H9 (cell line): ENCODE measurements around the gene CHAF1B. TPM values are rescaled to one million over a fixed set of nuclear protein-coding genes. Genes with fewer than 3 reads are reported as not detected.

ENCODE experiments used
- DNase-seq: peaks from one replicate; pipeline ENCODE4 v3.0.0-alpha.2; 2017
- H2AFZ ChIP-seq: one replicate; pipeline ENCODE4 v1.6.1; 2013; ENCODE audit warnings: mild to moderate bottlenecking, low read length, control low read depth, moderate library complexity
- H2AK5ac ChIP-seq: 2 replicates; pipeline ENCODE4 v1.6.1; 2013; ENCODE audit warnings: low read length, control low read depth, mixed read lengths; ENCODE audit not compliant: insufficient read length
- H2BK120ac ChIP-seq: one replicate; pipeline ENCODE4 v1.6.1; 2013; ENCODE audit warnings: low read depth, mild to moderate bottlenecking, low read length, control low read depth, inconsistent platforms; ENCODE audit not compliant: poor library complexity, severe bottlenecking
- H2BK12ac ChIP-seq: 2 replicates; pipeline ENCODE4 v1.6.1; 2013; ENCODE audit warnings: low read length, control low read depth, mixed read lengths, low read depth; ENCODE audit not compliant: insufficient read length
- H2BK15ac ChIP-seq: 2 replicates; pipeline ENCODE4 v1.6.1; 2013; ENCODE audit warnings: low read depth, low read length, control low read depth
- H2BK20ac ChIP-seq: one replicate; pipeline ENCODE4 v1.6.1; 2013; ENCODE audit warnings: low read depth, mild to moderate bottlenecking, low read length, control low read depth, inconsistent platforms; ENCODE audit not compliant: poor library complexity, severe bottlenecking
- H2BK5ac ChIP-seq: 2 replicates; pipeline ENCODE4 v1.6.1; 2013; ENCODE audit warnings: low read length, control low read depth, mixed read lengths; ENCODE audit not compliant: insufficient read length
- H3K14ac ChIP-seq: 2 replicates; pipeline ENCODE4 v1.6.1; 2013; ENCODE audit warnings: low read length, control low read depth; ENCODE audit not compliant: insufficient read depth
- H3K18ac ChIP-seq: 2 replicates; pipeline ENCODE4 v1.6.1; 2013; ENCODE audit warnings: low read depth, mild to moderate bottlenecking, mixed read lengths, low read length, control low read depth; ENCODE audit not compliant: insufficient read length
- H3K23ac ChIP-seq: 2 replicates; pipeline ENCODE4 v1.6.1; 2013; ENCODE audit warnings: low read length, control low read depth, mixed read lengths, low read depth; ENCODE audit not compliant: insufficient read length
- H3K23me2 ChIP-seq: 2 replicates; pipeline ENCODE4 v1.6.1; 2013; ENCODE audit warnings: low read depth, mild to moderate bottlenecking, mixed read lengths, low read length, control low read depth; ENCODE audit not compliant: insufficient read length, poor library complexity, severe bottlenecking
- H3K27ac ChIP-seq: 2 replicates; pipeline ENCODE4 v1.5.1; 2013; ENCODE audit warnings: low read length, control low read depth, mixed read lengths, low read depth; ENCODE audit not compliant: insufficient read length
- H3K27me3 ChIP-seq: 2 replicates; pipeline ENCODE4 v1.6.1; 2013; ENCODE audit warnings: low read length, control low read depth, inconsistent platforms; ENCODE audit not compliant: insufficient read depth
- H3K4ac ChIP-seq: 2 replicates; pipeline ENCODE4 v1.6.1; 2013; ENCODE audit warnings: low read depth, mild to moderate bottlenecking, control low read depth, inconsistent platforms, low read length, moderate library complexity
- H3K4me1 ChIP-seq: 2 replicates; pipeline ENCODE4 v1.6.1; 2013; ENCODE audit warnings: low read length, control low read depth, inconsistent platforms; ENCODE audit not compliant: insufficient read depth
- H3K4me2 ChIP-seq: 2 replicates; pipeline ENCODE4 v1.6.1; 2013; ENCODE audit warnings: low read length, control low read depth, mixed read lengths; ENCODE audit not compliant: insufficient read length, insufficient read depth
- H3K56ac ChIP-seq: 2 replicates; pipeline ENCODE4 v1.6.1; 2013; ENCODE audit warnings: low read depth, mild to moderate bottlenecking, mixed read lengths, low read length, control low read depth; ENCODE audit not compliant: insufficient read length
- H3K79me1 ChIP-seq: 2 replicates; pipeline ENCODE4 v1.6.1; 2013; ENCODE audit warnings: low read depth, mild to moderate bottlenecking, moderate library complexity, low read length, control low read depth, inconsistent platforms; ENCODE audit not compliant: insufficient read depth, poor library complexity, severe bottlenecking
- H3K79me2 ChIP-seq: 2 replicates; pipeline ENCODE4 v1.6.1; 2013; ENCODE audit warnings: low read length, control low read depth, inconsistent platforms; ENCODE audit not compliant: insufficient read depth
- H3K9ac ChIP-seq: 2 replicates; pipeline ENCODE4 v1.6.1; 2013; ENCODE audit warnings: low read length, control low read depth, mixed read lengths; ENCODE audit not compliant: insufficient read length; ENCODE audit errors: extremely low read depth
- H3K9me3 ChIP-seq: one replicate; pipeline ENCODE4 v1.6.1; 2013; ENCODE audit warnings: low read depth, low read length, inconsistent platforms; ENCODE audit not compliant: control insufficient read depth
- H3T11ph ChIP-seq: one replicate; pipeline ENCODE4 v1.6.1; 2013; ENCODE audit warnings: mild to moderate bottlenecking, low read length, control low read depth, inconsistent platforms
- H4K20me1 ChIP-seq: one replicate; pipeline ENCODE4 v1.6.1; 2013; ENCODE audit not compliant: control insufficient read depth, insufficient read length, insufficient read depth
- H4K5ac ChIP-seq: 2 replicates; pipeline ENCODE4 v1.6.1; 2013; ENCODE audit warnings: low read depth, mild to moderate bottlenecking, mixed read lengths, low read length, control low read depth; ENCODE audit not compliant: insufficient read length
- H4K8ac ChIP-seq: replicated peaks from 2 replicates; pipeline ENCODE4 v1.6.1; 2013; ENCODE audit warnings: low read length, control low read depth, mixed read lengths, low read depth; ENCODE audit not compliant: insufficient read length
- H4K91ac ChIP-seq: 2 replicates; pipeline ENCODE4 v1.6.1; 2013; ENCODE audit warnings: low read depth, mild to moderate bottlenecking, moderate library complexity, mixed read lengths, low read length, control low read depth; ENCODE audit not compliant: insufficient read length
- H3K27ac Mint-ChIP-seq, 3 experiments: 2 replicates in 2 of 3; 3 replicates in 1 of 3; pipeline ENCODE4 v1.8.0; 2020 to 2021; ENCODE audit warnings: mixed read lengths in 3 of 3, mild to moderate bottlenecking in 1 of 3, moderate library complexity in 1 of 3
- H3K27me3 Mint-ChIP-seq: 2 replicates; pipeline ENCODE4 v1.8.0; 2021; ENCODE audit warnings: low read depth, mild to moderate bottlenecking, moderate library complexity, mixed read lengths
- H3K36me3 Mint-ChIP-seq, 3 experiments: 2 replicates in 2 of 3; 3 replicates in 1 of 3; pipeline ENCODE4 v1.8.0; 2020 to 2021; ENCODE audit warnings: low read depth in 3 of 3, mixed read lengths in 3 of 3; ENCODE audit not compliant: insufficient read depth in 1 of 3
- H3K4me1 Mint-ChIP-seq, 2 experiments: 2 replicates each; pipeline ENCODE4 v1.8.0; 2020; ENCODE audit warnings: mixed read lengths in 2 of 2
- H3K4me3 Mint-ChIP-seq, 2 experiments: 2 replicates in 1 of 2; 3 replicates in 1 of 2; pipeline ENCODE4 v1.8.0; 2020 to 2021; ENCODE audit warnings: mild to moderate bottlenecking in 2 of 2, mixed read lengths in 2 of 2, moderate library complexity in 1 of 2
- H3K9me3 Mint-ChIP-seq, 2 experiments: 2 replicates in 1 of 2; 3 replicates in 1 of 2; pipeline ENCODE4 v1.8.0; 2020; ENCODE audit warnings: mild to moderate bottlenecking in 2 of 2, mixed read lengths in 2 of 2, moderate library complexity in 1 of 2
- WGBS: extraction: QIAGEN DNeasy Blood & Tissue Kit; methylation state at CpG from one replicate; pipeline ENCODE4 v1.1.7; 2013; ENCODE audit warnings: missing lambda C conversion rate, low lambda C conversion rate, mixed read lengths; ENCODE audit not compliant: insufficient read length; ENCODE audit errors: extremely low coverage; 5-methylcytosine and 5-hydroxymethylcytosine counted together
- total RNA-seq: library from RNA; stranded (reverse); gene quantifications from 2 replicates; pipeline ENCODE4 v1.2.1, GENCODE V29; 2021
- TF ChIP-seq, protein P1 (sequence below): fragments of 200-600 bp; sonication (generic); conservative IDR thresholded peaks from 3 replicates; pipeline ENCODE4 v1.8.0; 2021; ENCODE audit warnings: antibody characterized with exemption, mild to moderate bottlenecking

CHAF1B gene
- total RNA-seq, 1 experiment from 2014 or later = 19.3 TPM

DNA sequence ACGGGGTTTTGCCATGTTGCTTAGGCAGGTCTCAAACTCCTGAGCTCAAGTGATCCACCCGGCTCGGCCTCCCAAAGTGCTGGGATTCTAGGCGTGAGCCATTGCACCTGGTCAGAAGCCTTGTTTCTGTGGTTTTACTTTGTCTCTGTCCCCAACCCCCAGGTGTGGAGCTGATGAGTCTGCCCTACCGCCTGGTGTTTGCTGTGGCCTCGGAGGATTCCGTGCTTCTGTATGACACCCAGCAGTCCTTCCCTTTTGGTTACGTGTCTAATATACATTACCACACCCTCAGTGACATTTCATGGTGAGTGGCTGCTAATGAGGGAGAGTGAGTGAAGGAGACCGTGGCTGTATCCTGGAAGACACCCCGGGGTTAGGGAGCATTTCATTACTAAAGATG lies 26.1 kb downstream of the CHAF1B start:
- Mint-ChIP-seq H3K4me3 (no peak overlapping the region), H3K27me3 (no peaks in the 10 kb centered on the region), H3K9me3 (no peaks in the 10 kb centered on the region), H3K4me1 (peaks cover 11 to 16% of the 10 kb centered on the region in 2 experiments), H3K27ac (no peak overlapping the region), H3K36me3 (peaks cover 26 to 74% (median 73%) of the 10 kb centered on the region in 3 experiments)
- Histone ChIP-seq H3K14ac (no peak overlapping the region), H3K79me2 (no peaks in the 10 kb centered on the region), H4K5ac (no peak overlapping the region), H3K79me1 (no peaks in the 10 kb centered on the region), H3K4me2 (no peak overlapping the region), H3T11ph (no peak overlapping the region), H3K27me3 (no peaks in the 10 kb centered on the region), H4K8ac (no peak overlapping the region), H2BK5ac (no peak overlapping the region), H3K9me3 (no peaks in the 10 kb centered on the region), H3K23ac (no peak overlapping the region), H2BK15ac (no peak overlapping the region), H3K23me2 (no peaks in the 10 kb centered on the region), H3K4me1 (no peaks in the 10 kb centered on the region), H2BK120ac (no peak overlapping the region), H3K4ac (no peak overlapping the region), H3K18ac (no peak overlapping the region), H2AFZ (no peak overlapping the region), H4K20me1 (no peaks in the 10 kb centered on the region), H3K27ac (no peak overlapping the region), H2AK5ac (no peak overlapping the region), H3K56ac (no peak overlapping the region), H3K9ac (no peak overlapping the region), H4K91ac (no peak overlapping the region), H2BK20ac (no peak overlapping the region), H2BK12ac (no peak overlapping the region)
- WGBS = no CpG with 5 or more reads among the region's 10 CpGs
- TF ChIP-seq, protein P1, sequence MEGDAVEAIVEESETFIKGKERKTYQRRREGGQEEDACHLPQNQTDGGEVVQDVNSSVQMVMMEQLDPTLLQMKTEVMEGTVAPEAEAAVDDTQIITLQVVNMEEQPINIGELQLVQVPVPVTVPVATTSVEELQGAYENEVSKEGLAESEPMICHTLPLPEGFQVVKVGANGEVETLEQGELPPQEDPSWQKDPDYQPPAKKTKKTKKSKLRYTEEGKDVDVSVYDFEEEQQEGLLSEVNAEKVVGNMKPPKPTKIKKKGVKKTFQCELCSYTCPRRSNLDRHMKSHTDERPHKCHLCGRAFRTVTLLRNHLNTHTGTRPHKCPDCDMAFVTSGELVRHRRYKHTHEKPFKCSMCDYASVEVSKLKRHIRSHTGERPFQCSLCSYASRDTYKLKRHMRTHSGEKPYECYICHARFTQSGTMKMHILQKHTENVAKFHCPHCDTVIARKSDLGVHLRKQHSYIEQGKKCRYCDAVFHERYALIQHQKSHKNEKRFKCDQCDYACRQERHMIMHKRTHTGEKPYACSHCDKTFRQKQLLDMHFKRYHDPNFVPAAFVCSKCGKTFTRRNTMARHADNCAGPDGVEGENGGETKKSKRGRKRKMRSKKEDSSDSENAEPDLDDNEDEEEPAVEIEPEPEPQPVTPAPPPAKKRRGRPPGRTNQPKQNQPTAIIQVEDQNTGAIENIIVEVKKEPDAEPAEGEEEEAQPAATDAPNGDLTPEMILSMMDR = no peak
- DNase-seq = no peak
